GM18499 (cell line): Measurements from ENCODE around the gene ISLR.

ENCODE experiments used
- ATAC-seq: cut with Tn5 transposase; IDR thresholded peaks from one replicate; pipeline ENCODE4 v1.9.1; 2021; ENCODE audit warnings: moderate number of reproducible peaks; ENCODE audit not compliant: insufficient read depth, unreplicated experiment

The ISLR gene

GRCh38 chr15:74170875-74171578 lies 2.5 kb upstream of the ISLR start:
- no peak for ATAC-seq

GRCh38 chr15:74171965-74172541 lies 1.5 kb upstream of the ISLR start:
- no peak for ATAC-seq

- ATAC-seq: no peak
These were observed 670 bp upstream of the ISLR start for GRCh38 chr15:74172701-74173379.

- no peak for ATAC-seq
These were observed 878 bp downstream of the ISLR start for GRCh38 chr15:74174219-74174957.

GRCh38 chr15:74174958-74175253 lies 1.4 kb downstream of the ISLR start:
- ATAC-seq: no peak

GRCh38 chr15:74175271-74176191 lies 2.0 kb downstream of the ISLR start:
- ATAC-seq: no peak

- ATAC-seq: no peak
These were observed 3.0 kb downstream of the ISLR start for GRCh38 chr15:74176262-74177214.

GRCh38 chr15:74178326-74179100 lies 5.0 kb downstream of the ISLR start:
- ATAC-seq: no peak

- ATAC-seq: no peak
These were observed 5.8 kb downstream of the ISLR start for GRCh38 chr15:74179101-74179841.

GRCh38 chr15:74179983-74180880 lies 6.7 kb downstream of the ISLR start:
- ATAC-seq: no peak

GRCh38 chr15:74180881-74181602 lies 7.5 kb downstream of the ISLR start:
- no peak for ATAC-seq

- ATAC-seq: no peak
These were observed 8.6 kb downstream of the ISLR start for GRCh38 chr15:74182131-74182530.

GRCh38 chr15:74184582-74185091 lies 11.1 kb downstream of the ISLR start:
- no peak for ATAC-seq

- no peak for ATAC-seq
These were observed 12.3 kb downstream of the ISLR start for GRCh38 chr15:74185710-74186348.

- no peak for ATAC-seq
These were observed 14.7 kb downstream of the ISLR start for GRCh38 chr15:74188216-74188615.
